HG02970 (cell line): ENCODE results near the gene MINDY4.
"Not testable (repeated sequence)": the region's sequence is repeated elsewhere in the genome, so short reads cannot be mapped to it uniquely, and the experiment has no call there.

Experiments used
- ATAC-seq: cut with Tn5 transposase; IDR thresholded peaks from one replicate; pipeline ENCODE4 v1.9.1; 2021; ENCODE audit warnings: mild to moderate bottlenecking, moderate library complexity, moderate number of reproducible peaks; ENCODE audit not compliant: unreplicated experiment, low FRiP score

MINDY4 gene

GRCh38 chr7:30826181-30826580 lies 55.0 kb downstream of the MINDY4 start:
- ATAC-seq = no peak

- no peak for ATAC-seq
These were observed 57.4 kb downstream of the MINDY4 start for GRCh38 chr7:30828591-30828990.

GRCh38 chr7:30829471-30829870 lies 58.3 kb downstream of the MINDY4 start:
- ATAC-seq = no peak

DNA sequence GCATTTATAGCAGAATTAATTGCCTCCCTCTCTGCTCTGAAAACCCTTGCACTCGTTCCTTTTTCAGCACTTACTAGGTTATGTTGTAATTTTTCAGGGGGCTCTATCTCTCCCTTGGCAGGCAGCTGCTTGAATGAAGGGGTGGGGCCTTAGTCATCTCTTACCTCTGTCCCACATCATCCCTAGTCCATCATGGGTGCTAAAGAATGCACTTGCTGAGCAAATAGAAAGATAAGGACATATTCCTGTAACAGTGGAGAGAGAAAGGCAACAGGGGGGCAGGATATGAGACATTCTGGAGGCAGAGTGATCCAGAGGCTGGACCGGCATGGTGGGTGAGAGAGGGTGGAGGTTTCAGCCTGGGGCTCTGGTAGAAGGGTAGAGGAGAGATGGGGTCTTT lies 60.0 kb downstream of the MINDY4 start:
- no peak for ATAC-seq

DNA sequence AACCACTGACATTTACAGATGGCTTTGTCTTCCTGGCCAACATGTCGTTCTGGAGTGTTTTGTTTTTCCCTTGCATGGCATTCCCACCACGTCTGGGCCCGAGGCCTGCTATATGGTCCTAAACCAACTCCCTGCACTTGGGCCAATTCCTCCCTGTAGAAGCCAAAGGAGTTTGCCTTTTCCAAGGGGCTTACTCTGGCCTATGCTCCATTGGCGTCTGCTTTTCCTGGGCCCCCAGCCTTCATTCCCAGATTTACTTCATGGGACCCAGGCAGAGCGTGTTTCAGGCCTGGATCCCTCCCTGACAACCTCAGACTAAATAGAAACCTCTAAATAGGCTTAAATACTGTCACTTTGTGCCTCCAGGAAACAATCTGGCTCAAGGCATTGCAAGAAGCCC lies 60.7 kb downstream of the MINDY4 start:
- ATAC-seq = no peak

GRCh38 chr7:30834017-30834674 lies 62.9 kb downstream of the MINDY4 start:
- not testable (repeated sequence) for ATAC-seq

GRCh38 chr7:30835396-30835915 lies 64.2 kb downstream of the MINDY4 start:
- no peak for ATAC-seq

DNA sequence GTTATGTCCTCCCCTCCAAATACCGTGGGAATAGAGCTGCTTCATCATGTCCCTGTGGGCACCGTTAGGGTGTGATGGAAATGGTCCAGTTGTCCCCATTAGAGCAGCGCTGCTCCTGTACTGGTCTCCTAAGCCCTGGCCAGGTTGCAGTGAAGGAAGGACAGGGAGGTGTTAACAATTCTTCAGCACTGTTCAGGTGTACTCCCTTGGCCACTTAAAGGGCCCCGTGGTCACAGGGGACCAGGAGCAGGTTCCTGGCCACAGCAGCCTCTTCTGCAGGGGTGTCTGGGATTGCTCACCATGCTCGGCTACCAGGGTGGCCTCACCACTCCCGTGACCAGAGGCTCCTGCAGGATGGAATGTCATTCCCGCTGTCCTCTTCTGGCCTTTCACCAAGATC lies 65.8 kb downstream of the MINDY4 start:
- no peak for ATAC-seq

- no peak for ATAC-seq
These were observed 66.4 kb downstream of the MINDY4 start for GRCh38 chr7:30837581-30837980.

- ATAC-seq = no peak
These were observed 66.8 kb downstream of the MINDY4 start for GRCh38 chr7:30838008-30838407.

DNA sequence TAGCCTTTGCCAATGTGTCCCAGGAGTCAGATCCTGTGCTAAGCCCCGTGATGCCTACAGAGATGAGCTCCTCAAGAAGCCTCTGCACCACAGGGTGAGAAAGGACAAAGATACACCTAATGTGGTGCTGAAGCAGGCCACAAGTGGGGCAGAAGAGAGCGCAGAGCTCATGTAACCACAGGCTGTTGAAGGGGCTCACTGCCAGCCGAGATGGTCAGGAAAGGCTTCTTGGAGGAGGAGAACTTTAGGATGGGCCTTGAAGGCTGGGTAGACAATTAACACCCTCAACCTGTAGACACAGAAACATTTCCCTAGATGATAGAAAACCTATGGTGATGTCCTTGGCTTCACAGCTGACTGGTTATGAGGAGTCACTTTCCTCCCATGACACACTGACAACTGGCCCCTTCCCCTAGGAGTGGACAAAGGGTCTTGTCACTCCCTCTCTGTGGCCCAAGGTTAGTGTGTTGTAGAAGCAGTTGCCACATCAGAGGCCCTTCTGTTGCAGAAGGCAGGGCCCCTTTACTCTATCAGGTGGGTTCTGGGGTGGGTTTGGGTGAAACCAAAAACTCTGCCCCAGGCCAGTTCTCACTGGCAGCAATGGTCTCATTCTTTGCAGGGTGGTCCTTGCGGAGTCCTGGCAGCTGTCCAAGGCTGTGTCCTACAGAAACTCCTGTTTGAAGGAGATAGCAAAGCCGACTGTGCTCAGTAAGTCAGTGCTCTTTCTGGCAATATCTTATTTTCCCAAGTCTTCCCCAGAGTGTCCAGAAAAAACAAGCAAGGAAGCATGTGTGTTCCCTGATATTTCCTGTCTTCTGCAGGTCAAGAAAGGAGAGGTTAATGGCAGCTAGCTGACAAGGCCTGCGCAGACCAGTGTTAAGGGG lies 69.2 kb downstream of the MINDY4 start:
- ATAC-seq = no peak

- ATAC-seq = no peak
These were observed 70.0 kb downstream of the MINDY4 start for GRCh38 chr7:30841025-30841735.

DNA sequence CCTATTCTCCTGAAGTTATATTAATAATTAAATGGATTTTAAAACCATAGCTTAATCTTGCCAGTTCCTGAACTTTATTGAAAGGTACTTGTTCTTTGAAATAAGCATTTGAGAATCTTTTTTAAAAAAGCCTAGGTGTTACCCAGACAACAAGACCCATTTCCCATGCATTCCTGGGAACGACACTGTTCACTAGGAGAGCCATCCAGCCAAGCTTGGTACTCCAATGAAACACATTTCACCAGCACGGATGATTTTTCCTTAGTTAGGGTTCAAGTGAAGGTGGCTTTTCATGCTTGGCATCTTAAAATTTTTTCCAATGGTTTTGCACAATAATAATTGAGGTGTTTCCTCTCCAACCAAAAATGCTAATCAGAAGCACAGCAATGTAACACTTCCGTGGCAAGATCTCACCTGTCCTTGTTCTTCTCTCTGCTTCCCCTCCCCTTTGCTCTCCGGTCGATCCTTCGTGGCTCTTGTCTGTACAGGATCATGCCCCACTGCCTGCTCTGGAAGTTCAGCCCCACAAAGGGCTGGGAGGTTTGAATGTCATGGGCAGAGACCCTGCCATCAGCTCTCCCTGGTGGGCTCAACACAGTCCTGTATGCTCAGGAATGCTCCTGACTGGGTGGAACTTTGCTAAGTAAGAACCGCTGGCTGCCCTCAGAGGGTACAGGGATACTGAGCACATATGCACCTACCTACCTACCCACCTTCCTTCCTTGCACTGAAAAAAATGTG lies 70.8 kb downstream of the MINDY4 start:
- no peak for ATAC-seq

GRCh38 chr7:30842542-30843451 lies 71.6 kb downstream of the MINDY4 start:
- ATAC-seq = no peak

DNA sequence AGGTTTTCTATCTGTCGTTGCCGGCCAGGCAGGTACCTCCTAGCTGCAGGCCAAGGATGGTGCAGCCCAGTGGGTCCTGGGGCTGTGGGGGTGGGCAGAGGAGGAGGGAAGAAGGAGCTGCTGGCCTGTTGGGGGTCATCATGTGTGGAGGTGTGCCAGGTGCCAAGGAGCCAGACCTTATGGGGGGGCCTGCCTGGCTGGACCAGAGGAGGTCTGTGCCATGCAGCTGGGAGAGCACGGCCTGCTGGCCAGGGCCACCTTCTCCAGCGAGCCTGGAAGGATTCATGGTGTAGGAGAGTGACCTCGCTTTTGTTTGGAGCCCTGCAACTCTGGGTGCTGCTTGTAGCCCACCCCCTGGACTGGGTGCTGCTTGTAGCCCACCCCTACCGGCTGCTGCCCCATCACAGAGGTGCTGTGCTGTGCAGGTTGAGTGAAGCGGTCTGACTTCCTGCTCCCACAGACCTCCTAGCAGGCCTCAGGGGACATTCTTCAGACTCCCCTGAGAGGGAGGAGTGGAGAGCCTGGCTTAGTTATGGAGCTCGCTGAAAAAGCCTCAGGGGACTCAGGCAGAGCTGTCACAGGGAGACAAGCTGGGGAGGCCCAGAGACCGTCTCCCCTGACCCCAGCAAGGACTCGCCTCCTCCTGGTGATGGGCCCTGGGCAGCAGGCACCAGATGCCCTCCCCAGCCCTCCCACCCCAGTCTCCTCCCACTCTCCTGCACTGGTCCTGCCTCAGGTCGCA lies 72.7 kb downstream of the MINDY4 start:
- ATAC-seq = no peak

- no peak for ATAC-seq
These were observed 73.3 kb downstream of the MINDY4 start for GRCh38 chr7:30844483-30844874.

- no peak for ATAC-seq
These were observed 73.7 kb downstream of the MINDY4 start for GRCh38 chr7:30844916-30845315.

- ATAC-seq = no peak
These were observed 74.4 kb downstream of the MINDY4 start for GRCh38 chr7:30845426-30846135.
